HG02943 (cell line): ENCODE data around the gene TENM3.

Experiments used
- ATAC-seq: cut with Tn5 transposase; IDR thresholded peaks from one replicate; pipeline ENCODE4 v1.9.1; 2021; ENCODE audit warnings: mild to moderate bottlenecking, low read depth, moderate library complexity; ENCODE audit not compliant: unreplicated experiment

TENM3 gene

DNA sequence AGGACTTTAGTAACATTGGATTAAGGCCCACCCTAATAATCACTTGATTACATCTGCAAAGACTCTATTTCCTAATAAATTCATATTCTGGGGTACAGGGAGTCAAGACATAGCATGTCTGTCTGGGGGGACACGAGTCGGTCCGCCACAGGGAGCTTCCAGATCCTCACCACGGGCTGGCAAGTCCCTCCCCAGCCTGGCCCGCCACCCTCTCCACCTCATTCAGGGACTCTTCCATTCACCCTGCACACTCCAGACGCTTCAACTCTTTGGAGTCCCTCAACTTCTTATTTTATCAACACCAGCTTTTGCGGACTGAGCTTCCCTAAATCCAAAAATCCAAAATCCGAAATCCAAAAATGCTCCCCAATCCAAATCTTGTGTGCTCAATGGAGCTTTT is 602.8 kb downstream of the TENM3 start:
- no peak for ATAC-seq

GRCh38 chr4:182847576-182848450 is 604.6 kb downstream of the TENM3 start:
- no peak for ATAC-seq

DNA sequence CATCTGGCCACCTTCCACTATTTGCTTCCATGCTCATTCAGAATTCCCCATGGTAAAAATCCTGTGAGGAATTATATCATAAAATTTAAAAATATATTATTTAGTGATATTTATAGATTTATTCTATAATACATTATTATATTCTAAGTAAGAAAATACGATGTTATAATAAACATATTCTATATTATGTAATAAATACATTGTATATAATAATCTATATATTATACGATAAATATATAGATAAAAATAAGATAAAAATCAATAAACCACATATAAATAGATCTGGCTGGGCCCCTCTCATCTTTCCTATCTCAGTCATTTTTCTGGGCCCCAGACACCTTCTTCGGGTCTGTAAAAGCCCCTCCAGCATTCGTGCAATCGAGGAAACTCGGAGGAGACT is 605.5 kb downstream of the TENM3 start:
- ATAC-seq: no peak
